GM12874 (cell line): Measurements from ENCODE around the gene OBSCN.

Experiments
- TF ChIP-seq, protein P1 (sequence below): IDR thresholded peaks from 2 replicates; pipeline ENCODE4 v1.5.1; 2011; ENCODE audit warnings: low read depth, mild to moderate bottlenecking, control low read depth, low read length, moderate library complexity; ENCODE audit not compliant: insufficient read depth

OBSCN gene

DNA sequence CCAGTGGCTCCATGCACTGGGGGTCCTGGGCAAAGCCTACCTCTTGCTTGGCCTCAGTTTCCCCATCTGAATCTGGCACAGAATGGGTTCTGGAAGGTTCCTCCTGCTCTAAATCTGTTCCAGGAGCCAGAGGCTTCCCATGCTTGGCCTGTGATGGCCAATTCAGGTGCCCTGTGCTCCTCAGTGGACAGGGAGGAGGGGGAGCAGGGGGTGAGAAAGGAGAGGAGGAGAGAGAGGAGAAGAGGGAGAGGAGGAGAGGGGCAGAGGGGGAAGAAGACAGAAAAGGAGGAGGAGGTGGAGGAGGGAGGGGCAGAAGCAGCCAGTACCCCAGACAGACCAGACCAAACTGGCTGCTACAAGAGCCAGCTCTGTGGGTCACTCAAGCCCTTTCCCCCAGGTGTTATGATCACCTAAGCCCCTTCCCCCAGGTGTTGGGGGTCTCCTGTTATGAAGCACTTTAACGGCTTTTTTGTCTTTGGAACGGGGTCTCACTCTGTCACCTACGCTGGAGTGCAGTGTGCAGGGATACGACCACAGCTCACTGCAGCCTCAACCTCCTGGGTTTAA is 155.1 kb downstream of the OBSCN start:
- TF ChIP-seq, protein P1, sequence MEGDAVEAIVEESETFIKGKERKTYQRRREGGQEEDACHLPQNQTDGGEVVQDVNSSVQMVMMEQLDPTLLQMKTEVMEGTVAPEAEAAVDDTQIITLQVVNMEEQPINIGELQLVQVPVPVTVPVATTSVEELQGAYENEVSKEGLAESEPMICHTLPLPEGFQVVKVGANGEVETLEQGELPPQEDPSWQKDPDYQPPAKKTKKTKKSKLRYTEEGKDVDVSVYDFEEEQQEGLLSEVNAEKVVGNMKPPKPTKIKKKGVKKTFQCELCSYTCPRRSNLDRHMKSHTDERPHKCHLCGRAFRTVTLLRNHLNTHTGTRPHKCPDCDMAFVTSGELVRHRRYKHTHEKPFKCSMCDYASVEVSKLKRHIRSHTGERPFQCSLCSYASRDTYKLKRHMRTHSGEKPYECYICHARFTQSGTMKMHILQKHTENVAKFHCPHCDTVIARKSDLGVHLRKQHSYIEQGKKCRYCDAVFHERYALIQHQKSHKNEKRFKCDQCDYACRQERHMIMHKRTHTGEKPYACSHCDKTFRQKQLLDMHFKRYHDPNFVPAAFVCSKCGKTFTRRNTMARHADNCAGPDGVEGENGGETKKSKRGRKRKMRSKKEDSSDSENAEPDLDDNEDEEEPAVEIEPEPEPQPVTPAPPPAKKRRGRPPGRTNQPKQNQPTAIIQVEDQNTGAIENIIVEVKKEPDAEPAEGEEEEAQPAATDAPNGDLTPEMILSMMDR: no peak

GRCh38 chr1:228363686-228364067 is 155.8 kb downstream of the OBSCN start:
- TF ChIP-seq, protein P1: no peak

DNA sequence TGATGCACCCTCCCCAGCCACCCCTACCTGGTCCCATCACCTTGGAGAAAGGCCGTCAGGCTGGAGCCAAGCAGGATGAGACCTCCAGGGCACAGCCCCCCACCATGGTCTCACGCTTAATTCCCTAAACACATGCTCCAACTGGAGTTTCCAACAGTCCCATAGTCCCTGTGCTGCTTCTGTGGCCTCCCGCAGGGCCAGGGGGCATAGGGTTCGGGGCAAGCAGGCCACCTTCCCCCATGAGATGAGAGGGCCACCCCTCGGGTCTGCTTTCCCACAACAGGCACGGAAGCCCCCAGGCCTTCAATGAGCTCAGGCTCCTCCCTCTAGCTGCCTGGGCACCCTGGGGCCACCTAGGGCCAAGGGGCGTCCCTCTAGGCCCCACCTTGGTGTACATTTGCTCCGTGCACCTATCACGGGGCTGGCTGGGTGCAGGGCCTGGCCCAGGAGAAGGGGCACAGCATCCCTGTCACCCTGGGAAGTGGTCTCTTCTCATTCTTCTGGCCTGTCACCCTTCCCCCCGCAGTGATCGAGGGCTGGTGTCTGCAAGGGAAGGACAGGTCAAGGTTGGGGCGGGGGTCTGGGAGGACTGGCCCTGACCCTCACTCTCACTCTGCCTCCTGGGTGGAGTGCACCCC is 156.3 kb downstream of the OBSCN start:
- TF ChIP-seq, protein P1: no peak

GRCh38 chr1:228364706-228365213 is 156.9 kb downstream of the OBSCN start:
- TF ChIP-seq, protein P1: no peak

GRCh38 chr1:228365271-228366061 is 157.6 kb downstream of the OBSCN start:
- TF ChIP-seq, protein P1: no peak

DNA sequence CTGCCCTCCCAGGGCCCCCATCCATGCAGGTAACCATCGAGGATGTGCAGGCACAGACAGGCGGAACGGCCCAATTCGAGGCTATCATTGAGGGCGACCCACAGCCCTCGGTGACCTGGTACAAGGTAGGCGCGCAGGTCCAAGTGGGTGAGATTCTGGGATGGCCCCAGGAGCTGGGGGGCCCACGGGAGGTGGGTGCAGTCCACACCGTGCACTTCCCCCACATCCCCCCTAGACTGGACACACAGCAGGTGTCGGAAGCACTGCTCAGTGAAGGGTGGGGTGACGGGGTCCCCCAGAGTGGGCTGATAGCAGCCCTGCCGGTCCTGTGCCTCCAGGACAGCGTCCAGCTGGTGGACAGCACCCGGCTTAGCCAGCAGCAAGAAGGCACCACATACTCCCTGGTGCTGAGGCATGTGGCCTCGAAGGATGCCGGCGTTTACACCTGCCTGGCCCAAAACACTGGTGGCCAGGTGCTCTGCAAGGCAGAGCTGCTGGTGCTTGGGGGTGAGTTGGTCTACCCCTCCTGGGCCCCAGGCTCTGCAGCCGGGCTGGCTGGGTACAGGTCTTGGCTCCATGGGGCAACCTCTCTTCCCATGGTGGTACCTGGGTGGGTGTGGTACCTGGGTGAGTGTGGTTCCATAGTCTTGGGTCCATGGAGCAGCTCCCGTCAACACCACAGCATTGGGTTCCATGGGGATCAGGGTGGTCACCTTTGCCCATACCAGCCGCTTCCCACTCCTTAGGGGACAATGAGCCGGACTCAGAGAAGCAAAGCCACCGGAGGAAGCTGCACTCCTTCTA is 158.4 kb downstream of the OBSCN start:
- TF ChIP-seq, protein P1: no peak
